H7 (cell line): ENCODE results near the gene ESR2. TPM values are rescaled to one million over a fixed set of nuclear protein-coding genes. Genes with fewer than 3 reads are reported as not detected.

ENCODE experiments used
- DNase-seq: peaks from one replicate; pipeline ENCODE4 v3.0.0; 2012
- H3K27me3 ChIP-seq: 2 replicates; pipeline ENCODE4 v1.6.0; 2011; ENCODE audit warnings: mild to moderate bottlenecking, low read length; ENCODE audit not compliant: control insufficient read depth, insufficient read depth
- H3K36me3 ChIP-seq: replicated peaks from 2 replicates; pipeline ENCODE4 v1.5.1; 2011; ENCODE audit warnings: low read length; ENCODE audit not compliant: control insufficient read depth, insufficient read depth
- H3K4me3 ChIP-seq: 2 replicates; pipeline ENCODE4 v1.5.1; 2011; ENCODE audit warnings: low read depth, mild to moderate bottlenecking, control low read depth, low read length, moderate library complexity; ENCODE audit not compliant: insufficient read depth
- total RNA-seq: library from RNA; depleted of rRNA; stranded (reverse); fragments of >200 nt; shearing (Covaris generic); gene quantifications from 2 replicates; pipeline ENCODE4 v1.2.3, GENCODE V29; 2014

Gene ESR2
- total RNA-seq, 1 experiment from 2014 or later, result 0.07 TPM

- peaks cover 1% of the 10 kb centered on the region; the same call in 1 of the 2 replicates for H3K36me3 ChIP-seq
- no peaks in the 10 kb centered on the region for H3K27me3 ChIP-seq
- DNase-seq, result no peak
- no peak overlapping the region for H3K4me3 ChIP-seq
Measured at GRCh38 chr14:64098120-64098519, 196.1 kb downstream of the ESR2 start.

- peaks cover 1% of the 10 kb centered on the region; the same call in 1 of the 2 replicates for H3K36me3 ChIP-seq
- no peak for DNase-seq
- H3K27me3 ChIP-seq, result no peaks in the 10 kb centered on the region
- no peak overlapping the region for H3K4me3 ChIP-seq
Measured at GRCh38 chr14:64095620-64096019, 198.6 kb downstream of the ESR2 start.

GRCh38 chr14:64092940-64093339, 201.2 kb downstream of the ESR2 start:
- Histone ChIP-seq H3K36me3 (peaks cover under 1% of the 10 kb centered on the region; the same call in 1 of the 2 replicates), H3K27me3 (no peaks in the 10 kb centered on the region), H3K4me3 (no peak overlapping the region)
- no peak for DNase-seq

GRCh38 chr14:64092338-64092737, 201.8 kb downstream of the ESR2 start:
- Histone ChIP-seq H3K4me3 (no peak overlapping the region), H3K27me3 (no peaks in the 10 kb centered on the region), H3K36me3 (no peaks in the 10 kb centered on the region; the same call in 1 of the 2 replicates)
- no peak for DNase-seq

- no peaks in the 10 kb centered on the region; the same call in 1 of the 2 replicates for H3K36me3 ChIP-seq
- DNase-seq, result no peak
- no peak overlapping the region for H3K4me3 ChIP-seq
- H3K27me3 ChIP-seq, result no peaks in the 10 kb centered on the region
Measured at GRCh38 chr14:64091217-64091616, 203.0 kb downstream of the ESR2 start.

- peak; percentile 82 for DNase-seq
- Histone ChIP-seq H3K27me3 (no peaks in the 10 kb centered on the region), H3K4me3 (no peak overlapping the region), H3K36me3 (no peaks in the 10 kb centered on the region; the same call in 1 of the 2 replicates)
Measured at GRCh38 chr14:64089920-64090319, 204.3 kb downstream of the ESR2 start.

- Histone ChIP-seq H3K36me3 (no peaks in the 10 kb centered on the region; the same call in 1 of the 2 replicates), H3K4me3 (no peak overlapping the region), H3K27me3 (no peaks in the 10 kb centered on the region)
- no peak for DNase-seq
Measured at GRCh38 chr14:64088647-64088964, 205.6 kb downstream of the ESR2 start.

GRCh38 chr14:64082837-64083236, 211.3 kb downstream of the ESR2 start:
- Histone ChIP-seq H3K4me3 (no peak overlapping the region), H3K36me3 (peaks cover 6% of the 10 kb centered on the region), H3K27me3 (no peaks in the 10 kb centered on the region)
- no peak for DNase-seq

- H3K4me3 ChIP-seq, result no peak overlapping the region
- H3K36me3 ChIP-seq, result peaks cover 6% of the 10 kb centered on the region
- DNase-seq, result no peak
- no peaks in the 10 kb centered on the region for H3K27me3 ChIP-seq
Measured at GRCh38 chr14:64081174-64081746, 212.9 kb downstream of the ESR2 start.

- DNase-seq, result no peak
- peaks cover 6% of the 10 kb centered on the region for H3K36me3 ChIP-seq
- H3K27me3 ChIP-seq, result no peaks in the 10 kb centered on the region
- H3K4me3 ChIP-seq, result no peak overlapping the region
Measured at GRCh38 chr14:64080452-64080851, 213.7 kb downstream of the ESR2 start.

- Histone ChIP-seq H3K27me3 (no peaks in the 10 kb centered on the region), H3K36me3 (peaks cover 3% of the 10 kb centered on the region), H3K4me3 (no peak overlapping the region)
- DNase-seq, result peak; percentile 6
Measured at GRCh38 chr14:64075613-64076005, 218.6 kb downstream of the ESR2 start.

GRCh38 chr14:64074961-64075612, 219.1 kb downstream of the ESR2 start:
- H3K4me3 ChIP-seq, result no peak overlapping the region
- H3K27me3 ChIP-seq, result no peaks in the 10 kb centered on the region
- peaks cover 3% of the 10 kb centered on the region for H3K36me3 ChIP-seq
- DNase-seq, result no peak

- H3K36me3 ChIP-seq, result peaks cover 3% of the 10 kb centered on the region
Measured at GRCh38 chr14:64069634-64070359, 224.4 kb downstream of the ESR2 start.

GRCh38 chr14:64064447-64064846, 229.7 kb downstream of the ESR2 start:
- no peak for DNase-seq
- no peaks in the 10 kb centered on the region; the same call in none of the 2 replicates for H3K36me3 ChIP-seq
- no peak overlapping the region for H3K4me3 ChIP-seq
- no peaks in the 10 kb centered on the region for H3K27me3 ChIP-seq

More at GRCh38 chr14:64069634-64070359, 224.4 kb downstream of the ESR2 start:
- no peak overlapping the region for H3K4me3 ChIP-seq
- DNase-seq, result no peak
- H3K27me3 ChIP-seq, result no peaks in the 10 kb centered on the region
